ENCODE results near the gene LSM10. TPM values are rescaled to one million over a fixed set of nuclear protein-coding genes. Genes with fewer than 3 reads are reported as not detected.

LSM10 gene
- polyA plus RNA-seq, 1 experiment = 86.5 TPM

- H3K27me3 ChIP-seq (ENCODE audit: control insufficient read depth, insufficient read depth, low read length) = no peaks in the 10 kb centered on the region
- CTCF ChIA-PET = no interaction called here
- no peaks in the 10 kb centered on the region for H3K36me3 ChIP-seq (ENCODE audit: control insufficient read depth, insufficient read depth, low read length)
- POLR2A ChIA-PET = no interaction called here
- H3K4me3 ChIP-seq (ENCODE audit: low read depth, low read length) = no peak overlapping the region
- no peak for DNase-seq (ENCODE audit: low read depth)
- no peak for TF ChIP-seq CTCF (IDR thresholded peaks at IDR 0.05; ENCODE audit: insufficient read depth, low read depth, low read length)
Measured at GRCh38 chr1:36442337-36442736, 44.6 kb upstream of the LSM10 start.

- CTCF ChIA-PET = no interaction called here
- no peak for TF ChIP-seq CTCF (IDR thresholded peaks at IDR 0.05; ENCODE audit: insufficient read depth, low read depth, low read length)
Measured at GRCh38 chr1:36440646-36441045, 42.9 kb upstream of the LSM10 start.

GRCh38 chr1:36440044-36440443, 42.3 kb upstream of the LSM10 start:
- ChIA-PET POLR2A (no interaction called here), CTCF (no interaction called here)
- Histone ChIP-seq H3K36me3 (ENCODE audit: control insufficient read depth, insufficient read depth, low read length) (no peaks in the 10 kb centered on the region), H3K27me3 (ENCODE audit: control insufficient read depth, insufficient read depth, low read length) (no peaks in the 10 kb centered on the region), H3K4me3 (ENCODE audit: low read depth, low read length) (no peak overlapping the region)
- no peak for TF ChIP-seq CTCF (IDR thresholded peaks at IDR 0.05; ENCODE audit: insufficient read depth, low read depth, low read length)
- DNase-seq (ENCODE audit: low read depth) = no peak

More at GRCh38 chr1:36440646-36441045, 42.9 kb upstream of the LSM10 start:
- Histone ChIP-seq H3K36me3 (ENCODE audit: control insufficient read depth, insufficient read depth, low read length) (no peaks in the 10 kb centered on the region), H3K4me3 (ENCODE audit: low read depth, low read length) (no peak overlapping the region), H3K27me3 (ENCODE audit: control insufficient read depth, insufficient read depth, low read length) (no peaks in the 10 kb centered on the region)
- POLR2A ChIA-PET = no interaction called here
- no peak for DNase-seq (ENCODE audit: low read depth)

GRCh38 chr1:36438715-36439114, 41.0 kb upstream of the LSM10 start:
- Histone ChIP-seq H3K36me3 (ENCODE audit: control insufficient read depth, insufficient read depth, low read length) (no peaks in the 10 kb centered on the region), H3K4me3 (ENCODE audit: low read depth, low read length) (no peak overlapping the region), H3K27me3 (ENCODE audit: control insufficient read depth, insufficient read depth, low read length) (no peaks in the 10 kb centered on the region)
- ChIA-PET CTCF (interaction anchor here (0.8 kb wide), 1 partner anchor 10 kb away, joined by 3 read pairs; no protein-coding TSS in a partner anchor), POLR2A (interaction anchor here (0.7 kb wide), 1 partner anchor 12 kb away, joined by 12 read pairs; no protein-coding TSS in a partner anchor)
- no peak for TF ChIP-seq CTCF (IDR thresholded peaks at IDR 0.05; ENCODE audit: insufficient read depth, low read depth, low read length)
- DNase-seq (ENCODE audit: low read depth) = no peak

- Histone ChIP-seq H3K4me3 (ENCODE audit: low read depth, low read length) (no peak overlapping the region), H3K36me3 (ENCODE audit: control insufficient read depth, insufficient read depth, low read length) (peaks cover 2% of the 10 kb centered on the region), H3K27me3 (ENCODE audit: control insufficient read depth, insufficient read depth, low read length) (no peaks in the 10 kb centered on the region)
- POLR2A ChIA-PET = no interaction called here
- CTCF ChIA-PET = interaction anchor here (1.9 kb wide), 1 partner anchor 13 kb away, joined by 4 read pairs; the partner anchor contains the start of gene OSCP1
- DNase-seq (ENCODE audit: low read depth) = no peak
- TF ChIP-seq CTCF (IDR thresholded peaks at IDR 0.05; ENCODE audit: insufficient read depth, low read depth, low read length) = no peak
Measured at GRCh38 chr1:36436821-36437220, 39.1 kb upstream of the LSM10 start.

Data from BJ (cell line).